GM21786 (cell line): ENCODE results near the gene DOCK2.
"Not testable (repeated sequence)": the region's sequence is repeated elsewhere in the genome, so short reads cannot be mapped to it uniquely, and the experiment has no call there.

ENCODE experiments used
- ATAC-seq: cut with Tn5 transposase; IDR thresholded peaks from one replicate; pipeline ENCODE4 v1.9.1; 2021; ENCODE audit not compliant: unreplicated experiment

The DOCK2 gene

DNA sequence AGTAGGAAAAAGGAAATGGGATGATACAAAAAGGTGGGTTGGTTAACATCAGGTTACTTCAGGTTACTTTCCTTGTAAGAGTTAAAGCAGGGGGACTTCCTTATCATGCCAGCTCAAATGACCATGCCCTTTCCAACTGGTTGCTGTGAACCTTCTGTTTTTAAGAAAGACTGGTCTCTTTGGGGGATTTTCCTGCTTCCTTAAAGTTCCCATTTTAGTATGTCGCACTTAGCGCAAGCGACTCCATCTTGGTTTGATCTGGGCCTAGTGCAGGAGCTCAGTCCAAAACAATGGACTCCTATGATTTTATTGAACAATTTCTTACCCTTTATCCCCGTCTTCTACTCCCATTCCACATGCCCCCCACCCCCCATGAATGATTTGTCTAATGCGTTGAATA lies 173.4 kb downstream of the DOCK2 start:
- ATAC-seq = no peak

DNA sequence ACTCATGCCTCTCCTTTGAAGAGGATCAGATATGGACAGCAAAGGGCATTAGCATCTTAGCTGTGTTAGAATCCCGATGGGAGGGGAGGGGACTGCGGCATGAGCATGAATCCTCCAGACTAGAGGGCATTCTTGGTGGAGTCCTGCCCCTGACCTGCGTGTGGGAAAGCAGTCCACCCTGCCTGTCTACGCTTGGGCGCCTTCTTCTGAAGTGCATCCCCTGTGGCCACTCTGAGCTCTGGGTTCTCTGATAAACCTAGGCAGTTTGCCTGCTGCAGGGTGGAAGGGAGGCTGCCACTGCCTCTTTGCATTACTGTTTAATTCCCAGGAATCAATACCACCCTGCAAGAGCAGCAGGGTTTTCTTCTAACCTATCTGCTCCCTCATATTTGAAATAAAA lies 173.9 kb downstream of the DOCK2 start:
- ATAC-seq = no peak

DNA sequence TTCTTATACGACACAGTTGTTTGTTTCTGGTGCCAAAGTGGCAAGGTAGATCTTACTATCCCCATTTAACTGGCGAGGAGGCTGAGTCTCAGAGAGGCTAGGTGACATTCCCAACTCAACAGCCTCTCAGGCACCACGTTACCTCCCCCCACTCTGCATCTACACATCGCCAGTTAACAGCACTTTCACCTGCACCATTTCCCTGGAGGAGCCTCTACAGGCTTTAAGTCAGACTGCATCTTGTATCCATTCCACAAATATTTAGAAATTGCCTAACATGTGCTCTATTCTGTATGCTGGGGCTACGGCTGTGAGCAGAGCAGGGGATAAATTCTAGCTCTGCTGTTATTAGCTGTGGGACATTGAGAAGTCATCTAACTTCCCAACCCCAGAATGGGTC lies 174.6 kb downstream of the DOCK2 start:
- ATAC-seq = no peak

DNA sequence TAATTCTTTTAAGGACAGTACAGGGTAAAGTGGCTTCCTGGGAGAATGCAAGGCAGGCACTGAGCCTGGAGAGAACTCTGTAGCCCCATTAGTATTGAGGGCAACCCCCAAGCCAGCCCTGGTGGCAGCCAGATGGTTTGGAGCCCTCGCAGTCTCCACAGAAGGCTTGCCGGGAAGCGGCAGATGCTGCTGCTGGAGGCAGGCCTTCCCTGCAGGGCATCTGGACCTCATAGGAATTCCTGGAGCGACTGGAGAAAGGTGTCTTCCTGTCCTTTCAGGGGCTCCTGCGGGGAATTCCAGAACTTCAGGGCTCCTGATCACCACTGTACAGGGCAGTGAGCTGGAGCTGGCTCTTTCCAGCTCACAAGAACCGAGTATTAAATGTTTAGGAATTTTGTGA lies 175.7 kb downstream of the DOCK2 start:
- no peak for ATAC-seq

DNA sequence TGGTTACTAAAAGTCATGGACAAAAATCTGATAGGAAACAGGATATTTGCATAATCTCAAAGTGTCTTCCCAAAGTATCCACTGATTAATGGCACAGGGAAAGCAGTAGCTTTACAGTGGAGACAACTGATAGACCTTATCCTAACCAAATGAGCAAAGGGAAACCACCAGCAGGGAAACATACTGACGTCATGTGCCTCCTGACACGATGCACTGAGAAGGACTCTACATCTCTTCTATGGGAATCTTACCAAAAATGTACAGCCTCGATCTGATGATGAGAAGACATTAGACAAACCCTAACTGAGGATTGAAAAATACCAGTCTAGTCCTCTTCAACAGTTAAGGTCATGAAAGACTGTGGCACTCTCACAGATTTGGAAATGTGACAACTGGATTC lies 177.0 kb downstream of the DOCK2 start:
- no peak for ATAC-seq

DNA sequence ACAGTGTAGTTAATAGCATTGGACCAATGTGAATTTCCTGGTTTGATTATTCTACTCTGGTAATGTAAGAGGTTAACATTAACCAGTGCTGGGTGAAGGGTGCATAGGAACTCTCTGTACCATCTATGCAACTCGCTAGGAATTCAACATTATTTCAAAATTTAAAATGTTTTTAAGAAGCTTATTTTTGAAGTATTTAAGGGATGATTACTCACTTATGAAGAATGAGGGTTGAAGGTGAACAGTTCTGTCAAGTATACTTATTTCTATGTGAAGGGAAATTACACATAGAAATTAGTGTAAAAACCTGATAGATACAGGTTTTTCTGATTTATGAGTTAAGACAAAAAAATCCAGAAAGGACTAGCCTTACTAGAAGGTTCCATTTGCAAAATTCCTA lies 177.4 kb downstream of the DOCK2 start:
- ATAC-seq = no peak

DNA sequence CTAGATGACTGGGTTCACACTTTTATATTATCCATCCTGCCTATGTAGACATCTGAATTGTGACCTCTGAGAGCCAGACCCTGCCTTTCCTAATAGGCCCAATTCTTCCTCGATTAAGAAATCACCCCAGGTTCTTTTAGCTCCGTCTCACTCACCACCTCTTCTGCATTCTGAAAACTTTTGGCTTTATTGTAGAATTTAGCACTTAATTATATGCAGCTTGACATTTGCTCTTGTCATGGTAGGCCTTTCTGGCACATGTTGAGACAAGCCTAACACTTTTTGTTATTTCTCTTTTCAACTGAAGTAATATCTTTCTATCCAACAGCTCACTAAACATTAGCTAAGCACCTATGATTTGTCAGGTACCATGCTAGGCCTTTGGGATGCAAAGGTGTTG lies 180.0 kb downstream of the DOCK2 start:
- no peak for ATAC-seq

DNA sequence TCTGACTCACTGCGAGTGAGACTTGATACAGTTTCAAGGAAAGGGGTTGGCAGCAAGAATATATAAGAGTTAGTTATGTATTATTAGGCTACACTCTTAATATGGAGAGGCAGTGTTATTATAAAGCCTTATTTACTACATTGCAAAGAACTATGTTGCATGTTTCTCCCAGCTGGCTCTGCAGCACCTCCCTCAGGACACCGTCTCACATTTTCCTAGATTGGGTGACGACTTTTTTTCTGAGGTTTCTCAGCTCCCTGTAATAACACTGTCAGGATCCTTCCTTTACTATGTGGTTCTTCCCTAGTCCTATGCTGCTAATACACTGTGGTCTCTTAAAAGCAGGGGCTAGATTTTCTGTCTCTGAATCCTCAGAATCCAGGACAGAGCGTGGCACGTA lies 189.5 kb downstream of the DOCK2 start:
- no peak for ATAC-seq

DNA sequence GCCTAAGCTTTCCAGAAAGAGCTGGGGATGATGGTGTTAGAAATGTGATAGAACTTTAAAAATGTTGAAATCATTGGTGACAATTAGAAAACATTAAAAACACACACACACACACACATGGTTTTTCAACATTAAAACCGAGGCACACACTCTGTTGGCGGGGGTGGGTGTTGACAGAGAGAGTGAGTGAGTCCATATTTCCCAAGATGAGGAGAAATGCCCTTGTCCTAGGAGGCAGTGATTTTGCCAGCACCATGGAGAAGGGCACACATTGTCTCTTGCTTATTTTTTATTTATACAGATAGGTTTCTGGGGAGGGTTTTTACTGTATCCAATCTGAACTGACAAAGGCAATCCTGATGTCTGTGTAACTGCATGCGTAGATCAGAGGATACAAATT lies 190.7 kb downstream of the DOCK2 start:
- ATAC-seq = no peak

DNA sequence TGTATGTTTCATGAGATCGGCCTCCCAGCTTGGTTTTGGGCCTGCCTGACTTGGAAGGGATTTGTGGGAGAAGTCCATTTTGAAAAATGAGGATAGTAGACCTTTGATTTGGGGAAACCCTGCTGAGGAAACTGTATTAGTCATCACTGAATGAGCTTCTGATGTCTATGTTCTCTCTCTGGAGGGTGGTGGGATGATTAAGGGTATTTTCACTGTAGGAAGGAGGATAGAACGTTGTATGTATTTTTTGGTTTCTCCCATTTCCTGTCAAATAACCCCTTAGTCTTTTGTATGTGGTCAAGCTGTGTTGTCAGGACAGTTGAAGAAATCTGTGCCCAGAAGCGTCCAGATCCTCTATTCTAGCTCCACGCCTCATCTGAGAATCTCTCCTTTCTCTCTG lies 191.3 kb downstream of the DOCK2 start:
- peak; percentile 47 for ATAC-seq

DNA sequence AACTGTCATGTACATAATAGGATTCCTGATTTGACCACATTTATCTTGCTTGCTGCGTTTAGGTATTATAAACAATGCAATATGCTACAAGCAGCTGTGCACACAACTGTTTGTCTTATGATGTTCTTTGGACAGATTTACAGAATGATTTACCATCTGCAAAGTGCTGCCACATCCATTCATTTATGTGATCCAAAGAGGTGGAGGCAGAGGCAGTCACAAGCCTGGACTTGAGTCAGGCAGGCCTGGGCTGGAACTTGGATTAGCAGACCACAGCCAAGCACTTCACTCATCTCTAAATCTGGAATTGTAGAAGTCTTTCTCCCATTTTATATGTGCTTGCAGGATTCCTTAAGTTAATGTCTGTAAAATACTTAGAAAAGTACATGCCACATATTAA lies 194.3 kb downstream of the DOCK2 start:
- no peak for ATAC-seq

DNA sequence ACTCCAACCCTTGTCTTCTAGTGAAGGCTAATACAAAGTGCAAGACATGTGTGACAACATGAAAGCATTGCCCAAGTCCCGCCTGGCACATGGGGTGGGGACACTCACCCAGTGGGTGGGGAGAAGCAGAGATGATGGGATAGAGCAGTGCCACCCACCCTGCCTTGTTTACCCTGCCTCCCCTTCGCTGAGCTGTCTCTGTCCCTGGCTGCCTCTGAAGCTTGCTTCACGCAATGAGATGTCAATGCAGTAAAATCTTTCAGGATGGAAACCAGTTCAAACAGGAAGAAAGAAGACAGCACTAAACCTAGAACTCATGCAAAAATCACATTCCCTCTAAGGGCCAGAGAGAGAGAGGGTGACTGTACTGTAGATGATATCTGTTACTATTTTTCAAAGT lies 195.2 kb downstream of the DOCK2 start:
- ATAC-seq = no peak

DNA sequence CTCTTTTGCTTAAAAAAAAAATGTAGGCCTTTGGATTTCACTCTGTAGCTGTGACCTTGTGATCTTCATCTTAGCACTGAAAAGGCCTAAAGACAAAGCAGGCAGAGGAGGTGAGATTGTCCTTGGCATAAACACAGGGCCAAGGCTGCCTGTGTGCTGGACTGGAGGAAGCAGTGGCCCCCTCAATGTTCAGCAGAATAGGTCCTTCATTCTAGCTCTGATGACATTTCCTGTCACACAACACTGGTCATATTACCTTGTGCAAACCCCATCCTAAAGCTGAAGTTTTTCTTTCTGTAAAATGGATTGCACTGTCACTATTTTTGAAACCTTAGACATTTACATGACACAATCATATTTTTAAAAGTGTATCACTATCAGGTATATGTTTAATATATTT lies 195.8 kb downstream of the DOCK2 start:
- ATAC-seq = no peak

DNA sequence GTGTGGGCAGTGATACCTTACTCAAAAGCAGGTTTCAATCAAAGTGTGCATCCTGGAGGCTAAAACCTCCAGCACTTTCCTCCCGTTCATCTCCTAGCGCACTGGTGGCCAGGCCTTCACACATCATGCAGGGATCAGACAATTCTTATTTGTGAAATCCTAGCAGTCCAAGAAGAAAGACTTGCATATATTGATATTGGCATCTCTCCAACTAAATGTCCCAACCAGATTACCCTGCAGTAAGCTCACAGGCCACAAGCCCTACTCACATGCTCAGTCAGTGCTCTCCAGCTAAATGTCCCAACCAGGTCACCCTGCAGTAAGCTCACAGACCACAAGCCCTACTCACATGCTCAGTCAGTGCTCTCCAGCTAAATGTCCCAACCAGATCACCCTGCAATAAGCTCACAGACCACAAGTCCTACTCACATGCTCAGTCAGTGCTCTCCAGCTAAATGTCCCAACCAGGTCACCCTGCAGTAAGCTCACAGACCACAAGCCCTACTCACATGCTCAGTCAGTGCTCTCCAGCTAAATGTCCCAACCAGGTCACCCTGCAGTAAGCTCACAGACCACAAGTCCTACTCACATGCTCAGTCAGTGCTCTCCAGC lies 196.7 kb downstream of the DOCK2 start:
- ATAC-seq = not testable (repeated sequence)

DNA sequence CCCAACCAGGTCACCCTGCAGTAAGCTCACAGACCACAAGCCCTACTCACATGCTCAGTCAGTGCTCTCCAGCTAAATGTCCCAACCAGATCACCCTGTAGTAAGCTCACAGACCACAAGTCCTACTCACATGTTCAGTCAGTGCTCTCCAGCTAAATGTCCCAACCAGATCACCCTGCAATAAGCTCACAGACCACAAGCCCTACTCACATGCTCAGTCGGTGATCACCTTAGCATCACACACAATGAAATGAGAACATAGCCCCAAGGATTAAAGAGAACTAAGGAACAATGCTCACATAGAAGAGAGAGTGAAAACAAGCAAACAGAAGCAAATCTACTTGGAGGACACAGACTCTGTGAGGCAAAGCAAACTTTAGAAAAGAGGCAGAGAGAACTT lies 197.5 kb downstream of the DOCK2 start:
- ATAC-seq = not testable (repeated sequence)

DNA sequence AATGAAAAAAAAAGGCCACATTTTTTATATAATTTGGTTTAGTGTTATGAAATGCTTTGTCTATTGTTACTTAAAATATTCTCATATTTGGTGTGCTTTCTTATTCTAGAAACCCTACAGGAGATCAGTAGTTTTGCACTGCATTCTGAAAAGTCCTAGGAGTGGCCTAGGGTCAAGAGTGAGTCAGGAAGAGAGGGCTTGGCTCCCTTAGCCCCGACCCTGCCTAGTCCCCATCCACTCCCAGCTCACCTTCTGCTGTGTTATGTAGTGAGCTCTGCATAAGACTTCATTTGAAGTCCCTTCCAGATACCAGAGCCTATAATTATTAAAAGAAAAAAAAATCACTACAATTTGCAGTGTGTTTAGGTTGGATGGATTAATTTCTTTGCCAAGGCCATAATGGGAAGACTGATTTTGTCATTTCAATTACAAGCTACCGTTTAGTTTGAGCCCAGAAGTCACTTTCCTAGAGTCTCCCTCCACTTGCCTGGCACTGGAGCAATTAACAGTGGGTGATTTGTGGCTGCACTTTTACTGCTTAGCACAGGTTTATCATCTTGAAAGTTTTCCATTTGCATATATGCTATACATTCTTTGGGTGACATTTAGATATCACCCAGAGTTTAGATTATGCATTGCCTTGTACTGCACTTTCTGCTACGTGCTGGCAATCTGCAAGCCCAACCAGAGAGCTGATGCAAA lies 199.9 kb downstream of the DOCK2 start:
- no peak for ATAC-seq

DNA sequence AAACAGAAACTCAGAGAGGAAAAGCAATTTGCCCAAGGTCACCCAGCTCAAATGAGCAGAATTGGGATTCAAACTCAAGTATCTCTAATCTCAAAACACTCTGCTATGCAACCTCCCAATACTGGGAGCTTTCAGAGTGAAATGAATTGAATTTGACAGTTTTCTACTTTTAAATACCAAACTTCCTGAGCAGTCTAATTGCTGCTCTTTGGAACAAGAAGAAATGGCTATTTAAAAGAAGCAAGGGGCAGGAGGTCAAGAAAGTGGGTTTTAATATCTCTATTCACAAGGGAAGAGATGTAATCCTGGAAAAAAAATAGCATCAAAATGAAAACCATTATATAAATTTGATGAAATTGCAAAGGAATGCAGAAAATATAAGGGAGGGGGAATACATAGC lies 200.6 kb downstream of the DOCK2 start:
- ATAC-seq = no peak

DNA sequence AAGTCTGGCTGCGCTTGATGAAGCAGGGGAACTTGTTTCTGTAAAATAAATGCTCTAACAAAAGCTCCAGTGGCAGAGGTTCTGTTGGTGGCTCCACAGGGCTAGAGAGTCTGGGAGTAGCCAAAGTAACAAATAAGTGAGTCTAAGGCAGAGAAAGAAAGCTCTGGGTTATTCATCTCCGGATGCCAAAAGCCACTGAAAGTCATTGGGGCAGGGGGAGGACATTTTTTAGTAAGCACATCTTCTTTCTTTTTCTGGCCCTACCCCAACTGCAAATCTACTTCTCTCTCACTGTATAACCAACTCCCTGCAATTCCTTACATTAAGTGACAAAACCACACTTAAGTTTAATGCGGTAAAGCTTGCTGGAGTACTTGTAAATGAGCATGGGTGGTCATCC lies 201.6 kb downstream of the DOCK2 start:
- peak; percentile 93 for ATAC-seq

DNA sequence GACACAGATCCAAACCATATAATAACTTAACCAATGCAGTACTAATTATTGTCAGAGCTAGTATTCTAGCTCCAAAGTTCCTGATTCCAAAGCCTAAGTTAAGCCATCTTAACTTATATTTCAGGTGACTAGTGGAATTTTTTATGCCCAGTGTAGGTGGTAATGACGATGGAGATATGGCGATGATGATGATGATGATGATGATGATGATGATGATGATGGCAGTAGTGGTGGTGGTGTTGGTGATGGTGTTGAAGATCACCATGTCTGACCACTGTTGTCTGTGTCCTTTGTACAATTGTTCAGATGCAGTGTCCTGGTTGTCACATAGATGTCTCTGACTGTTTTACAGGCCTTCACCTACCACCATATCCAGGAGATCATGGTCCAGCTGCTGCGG lies 203.3 kb downstream of the DOCK2 start:
- ATAC-seq = no peak

DNA sequence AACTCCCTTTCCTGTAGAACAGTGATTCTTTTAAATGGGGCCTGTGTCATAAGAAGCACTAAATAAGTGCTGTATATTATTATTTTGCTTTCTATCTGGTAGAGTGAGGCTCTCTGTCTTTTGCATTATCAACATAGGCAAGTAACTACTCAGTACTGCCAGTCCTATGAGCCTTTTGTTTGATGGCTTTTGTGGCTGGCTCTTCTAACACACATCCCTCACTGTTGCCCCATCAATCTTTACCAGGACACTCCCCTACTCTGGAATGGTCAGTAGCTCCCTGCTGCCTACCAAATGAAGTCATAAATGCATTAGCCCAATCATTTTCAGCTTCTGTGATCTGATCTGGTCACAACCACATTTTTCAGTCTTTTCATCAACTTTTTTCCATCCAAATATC lies 205.6 kb downstream of the DOCK2 start:
- ATAC-seq = no peak

DNA sequence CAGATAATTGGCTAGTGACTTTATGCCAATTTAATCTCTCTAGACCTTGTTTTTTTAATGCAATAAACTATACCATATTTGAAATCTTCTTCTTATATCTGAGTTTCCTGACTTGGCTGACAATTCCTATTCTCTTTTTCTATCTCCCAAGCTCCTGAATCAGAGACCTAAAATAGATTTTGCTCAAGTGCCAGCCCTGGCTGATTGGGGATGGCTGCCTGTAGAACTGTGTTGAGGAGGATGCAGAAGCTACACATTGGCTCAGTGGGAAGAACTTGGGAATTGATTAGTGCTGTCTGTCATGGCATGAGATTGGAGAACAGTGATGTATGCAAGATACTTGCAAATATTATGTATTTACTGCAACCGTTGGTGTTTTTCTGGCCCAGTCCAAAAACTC lies 210.4 kb downstream of the DOCK2 start:
- no peak for ATAC-seq

DNA sequence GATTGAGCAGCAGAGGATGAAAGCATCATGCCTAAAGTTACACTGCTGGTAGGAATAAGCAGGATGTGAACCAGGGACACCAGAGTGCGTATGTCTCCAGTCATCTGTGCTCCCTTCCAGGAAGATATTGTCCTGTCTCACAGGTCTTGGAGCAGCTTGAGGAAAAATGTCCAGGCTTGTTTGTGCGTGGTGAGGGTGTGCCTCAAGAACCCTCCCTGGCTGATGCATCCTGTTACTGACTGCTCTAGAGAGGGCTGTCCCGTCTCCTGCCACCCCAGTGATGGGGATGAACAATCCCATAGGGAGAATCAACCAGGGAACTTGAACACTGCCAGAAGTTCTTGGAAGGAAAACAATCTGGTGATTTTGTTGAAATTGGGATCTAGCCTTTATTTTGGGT lies 211.2 kb downstream of the DOCK2 start:
- no peak for ATAC-seq

DNA sequence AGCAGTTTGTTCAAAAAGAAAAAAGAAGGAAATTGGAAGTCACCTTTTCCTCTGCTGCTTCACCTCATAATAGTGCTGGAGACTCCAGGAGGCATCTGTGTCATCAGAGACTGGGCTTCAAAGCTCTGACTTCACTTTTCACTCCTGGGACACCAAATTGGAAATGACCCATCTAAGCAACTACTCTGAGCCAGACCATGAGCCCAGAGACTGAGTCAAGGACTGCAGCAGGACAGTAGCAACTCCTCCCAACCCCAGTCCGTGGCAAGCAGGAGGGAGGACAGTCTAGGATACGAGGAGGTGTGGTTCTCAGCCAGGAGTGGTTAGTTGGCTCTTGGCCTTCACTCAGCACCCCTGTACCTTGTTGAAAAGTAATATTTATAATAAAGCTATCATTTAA lies 211.7 kb downstream of the DOCK2 start:
- ATAC-seq = no peak
